Activated naive CD4-positive, alpha-beta T cell treated with anti-CD3 and anti-CD28 coated beads for 36 hours (primary cell): Measurements from ENCODE around the gene ADA. TPM values are rescaled to one million over a fixed set of nuclear protein-coding genes. Genes with fewer than 3 reads are reported as not detected.
A peak's percentile ranks its signal among the peaks of the same experiment; 100 is the strongest.

Experiments
- CTCF ChIA-PET: fragments of 350-600 bp; sonication (Branson Sonifier 250); formaldehyde crosslinking; loops from one replicate; lab custom pipeline; 2021; ENCODE audit warnings: antibody characterized with exemption; lab: Charles Lee
- DNase-seq: peaks from one replicate; pipeline ENCODE4 v3.0.0-alpha.2; 2020
- H3K27ac Mint-ChIP-seq: one replicate; pipeline ENCODE4 v1.8.0; 2021; ENCODE audit warnings: mild to moderate bottlenecking, mixed read lengths
- H3K27me3 Mint-ChIP-seq: one replicate; pipeline ENCODE4 v1.8.0; 2021; ENCODE audit warnings: low read depth, mixed read lengths
- H3K36me3 Mint-ChIP-seq: one replicate; pipeline ENCODE4 v1.8.0; 2021; ENCODE audit warnings: low read depth, mixed read lengths
- H3K4me1 Mint-ChIP-seq: one replicate; pipeline ENCODE4 v1.8.0; 2021; ENCODE audit warnings: low read depth, mixed read lengths
- H3K4me3 Mint-ChIP-seq: one replicate; pipeline ENCODE4 v1.8.0; 2021; ENCODE audit warnings: mild to moderate bottlenecking, moderate library complexity, mixed read lengths
- H3K9me3 Mint-ChIP-seq: one replicate; pipeline ENCODE4 v1.8.0; 2021; ENCODE audit warnings: mixed read lengths
- intact Hi-C: fragments of 100-400 bp; cut with micrococcal nuclease; formaldehyde crosslinking; loops from one replicate; pipeline ENCODE4 v1.15.1; 2023
- total RNA-seq, 2 experiments: library from RNA; stranded (reverse); gene quantifications; one replicate each; pipeline ENCODE4 v1.2.3, GENCODE V29; 2021

ADA gene
- total RNA-seq, 2 experiments from 2014 or later: 54.6 to 54.9 TPM

GRCh38 chr20:44618318-44618731, 33.2 kb downstream of the ADA start:
- peaks cover 1% of the 10 kb centered on the region for H3K9me3 Mint-ChIP-seq
- peaks cover 38% of the 10 kb centered on the region for H3K4me1 Mint-ChIP-seq
- peaks cover 44% of the 10 kb centered on the region for H3K36me3 Mint-ChIP-seq
- H3K27ac Mint-ChIP-seq: no peak overlapping the region
- peak; percentile 67 for DNase-seq
- no peaks in the 10 kb centered on the region for H3K27me3 Mint-ChIP-seq
- CTCF ChIA-PET: interaction anchor here (0.7 to 2.1 kb wide), 5 partner anchors 8 to 115 kb away, joined by 3 to 8 read pairs (median 3); no protein-coding TSS in a partner anchor
- H3K4me3 Mint-ChIP-seq: no peak overlapping the region
- intact Hi-C loops: loop anchor here (10.0 kb wide), 1 partner anchor 304 kb away; the partner anchor contains the start of gene FITM2

GRCh38 chr20:44616604-44616964, 34.9 kb downstream of the ADA start:
- Mint-ChIP-seq H3K27ac (no peak overlapping the region), H3K4me3 (no peak overlapping the region), H3K27me3 (no peaks in the 10 kb centered on the region), H3K9me3 (no peaks in the 10 kb centered on the region), H3K4me1 (peaks cover 38% of the 10 kb centered on the region), H3K36me3 (peaks cover 28% of the 10 kb centered on the region)
- CTCF ChIA-PET: interaction anchor here (1.0 to 1.9 kb wide), 4 partner anchors 13 to 69 kb away, joined by 3 to 4 read pairs (median 4); no protein-coding TSS in a partner anchor
- no peak for DNase-seq
- intact Hi-C loops: loop anchor here (10.0 kb wide), 1 partner anchor 302 kb away; the partner anchor contains the start of gene FITM2

- Mint-ChIP-seq H3K4me3 (no peak overlapping the region), H3K27me3 (no peaks in the 10 kb centered on the region), H3K4me1 (peaks cover 40% of the 10 kb centered on the region), H3K36me3 (peaks cover 23% of the 10 kb centered on the region), H3K9me3 (no peaks in the 10 kb centered on the region), H3K27ac (peak overlapping the region; percentile 6)
- CTCF ChIA-PET: interaction anchor here (1.0 to 1.9 kb wide), 3 partner anchors 15 to 70 kb away, joined by 3 to 4 read pairs (median 4); no protein-coding TSS in a partner anchor
- intact Hi-C loops: loop anchor here (10.0 kb wide), 1 partner anchor 301 kb away; the partner anchor contains the start of gene FITM2
- DNase-seq: no peak
Measured at GRCh38 chr20:44615876-44616603, 35.5 kb downstream of the ADA start.

DNA sequence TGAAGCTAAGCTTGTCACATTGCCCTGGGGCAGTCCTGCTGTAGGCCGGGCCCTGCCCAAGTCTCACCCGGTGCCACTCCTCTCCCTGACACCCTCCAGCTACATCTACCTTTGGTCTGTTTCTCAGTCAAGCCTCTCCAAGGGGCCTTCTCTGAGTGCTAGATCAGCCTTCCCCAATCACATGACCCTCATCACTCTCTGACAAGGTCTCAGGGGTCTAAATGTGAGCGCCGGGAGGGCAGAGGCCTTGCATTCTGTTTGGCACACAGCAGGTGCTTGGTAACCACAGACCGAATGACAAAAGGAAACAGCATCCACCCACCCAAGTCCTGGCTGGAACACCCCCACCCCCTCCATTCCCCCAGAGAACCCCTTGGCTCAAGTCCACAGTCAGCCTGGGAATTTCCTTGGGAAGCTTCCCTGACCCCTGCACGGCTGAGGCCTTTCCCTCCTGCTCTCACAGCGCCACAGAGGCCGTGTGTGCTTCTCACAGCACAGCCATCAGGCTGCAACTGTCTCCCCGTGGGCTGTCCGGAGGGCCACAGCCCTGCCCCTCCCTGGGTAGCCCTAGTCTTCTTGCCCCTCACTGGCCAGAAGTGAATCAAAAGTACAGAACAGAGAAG, 36.2 kb downstream of the ADA start:
- Mint-ChIP-seq H3K9me3 (no peaks in the 10 kb centered on the region), H3K27ac (no peak overlapping the region), H3K4me1 (peaks cover 47% of the 10 kb centered on the region), H3K36me3 (peaks cover 17% of the 10 kb centered on the region), H3K4me3 (no peak overlapping the region), H3K27me3 (no peaks in the 10 kb centered on the region)
- peak; percentile 25 for DNase-seq
- CTCF ChIA-PET: interaction anchor here (0.6 kb wide), 1 partner anchor 230 kb away, joined by 4 read pairs; no protein-coding TSS in a partner anchor
- intact Hi-C loops: loop anchor here (10.0 kb wide), 1 partner anchor 300 kb away; the partner anchor contains the start of gene FITM2

GRCh38 chr20:44614525-44614924, 37.0 kb downstream of the ADA start:
- Mint-ChIP-seq H3K27ac (no peak overlapping the region), H3K36me3 (peaks cover 9% of the 10 kb centered on the region), H3K4me3 (no peak overlapping the region), H3K27me3 (no peaks in the 10 kb centered on the region), H3K9me3 (no peaks in the 10 kb centered on the region), H3K4me1 (peaks cover 53% of the 10 kb centered on the region)
- DNase-seq: no peak
- intact Hi-C loops: loop anchor here (10.0 kb wide), 1 partner anchor 300 kb away; the partner anchor contains the start of gene FITM2
- CTCF ChIA-PET: interaction anchor here (0.6 to 1.6 kb wide), 2 partner anchors 231 to 398 kb away, joined by 4 to 5 read pairs; no protein-coding TSS in a partner anchor

DNA sequence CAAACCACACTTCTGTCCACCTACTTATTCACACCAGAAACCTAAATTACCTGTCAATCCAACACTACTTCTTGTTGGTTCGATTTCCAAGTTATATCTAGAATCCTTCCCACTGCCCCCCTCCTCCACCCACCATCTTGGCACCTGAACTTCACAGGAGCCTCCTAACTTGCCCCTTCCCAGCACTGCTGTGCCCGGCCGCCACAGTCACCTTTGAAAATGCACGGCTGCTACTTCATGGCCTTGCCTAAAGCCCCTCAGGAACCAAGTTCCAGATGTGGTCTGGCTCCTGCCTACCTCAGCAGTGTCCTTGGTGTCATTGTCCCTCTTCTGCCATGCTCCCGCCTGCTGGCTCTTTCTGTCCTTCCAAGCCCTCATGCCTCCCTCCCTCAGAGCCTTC, 37.9 kb downstream of the ADA start:
- H3K9me3 Mint-ChIP-seq: no peaks in the 10 kb centered on the region
- peaks cover 50% of the 10 kb centered on the region for H3K4me1 Mint-ChIP-seq
- no peak overlapping the region for H3K27ac Mint-ChIP-seq
- DNase-seq: no peak
- H3K4me3 Mint-ChIP-seq: no peak overlapping the region
- intact Hi-C loops: loop anchor here (10.0 kb wide), 1 partner anchor 299 kb away; the partner anchor contains the start of gene FITM2
- CTCF ChIA-PET: interaction anchor here (0.7 to 1.6 kb wide), 2 partner anchors 222 to 397 kb away, joined by 3 to 5 read pairs; no protein-coding TSS in a partner anchor
- H3K27me3 Mint-ChIP-seq: no peaks in the 10 kb centered on the region
- H3K36me3 Mint-ChIP-seq: peaks cover 6% of the 10 kb centered on the region

DNA sequence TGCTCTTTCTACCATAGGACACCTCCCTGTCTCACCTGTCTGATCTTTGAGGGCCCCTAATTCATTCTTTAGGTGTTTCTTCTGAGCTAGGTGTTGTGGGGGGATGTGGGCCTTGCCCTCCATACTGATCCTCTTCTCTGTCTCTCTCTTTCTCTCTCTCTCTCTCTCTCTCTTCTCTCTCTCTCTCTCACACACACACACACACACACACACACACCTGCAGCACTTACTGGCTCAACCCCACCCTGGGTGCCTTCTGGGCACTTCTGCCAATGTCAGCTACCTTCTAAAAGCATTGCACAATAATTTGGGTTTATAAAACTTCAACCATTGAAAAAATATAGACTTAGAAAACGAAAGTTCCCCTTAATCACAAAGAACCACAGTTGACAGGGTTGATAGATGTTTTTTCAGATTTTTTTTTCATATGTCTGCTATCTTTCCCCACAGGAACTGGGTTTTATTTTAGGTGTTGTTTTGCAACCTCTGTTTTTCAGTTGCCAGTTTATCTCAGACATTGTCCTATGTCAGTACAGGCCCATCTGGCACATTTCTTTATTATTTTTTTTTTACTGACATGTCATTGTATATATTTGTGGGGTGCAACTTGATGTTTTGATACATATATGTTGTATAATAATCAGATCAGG, 41.1 kb downstream of the ADA start:
- peaks cover 6% of the 10 kb centered on the region for H3K36me3 Mint-ChIP-seq
- H3K9me3 Mint-ChIP-seq: no peaks in the 10 kb centered on the region
- intact Hi-C loops: loop anchor here (1.0 to 10.0 kb wide), 8 partner anchors 34 to 395 kb away; partner anchors contain the start of genes FITM2 and TTPAL
- H3K27me3 Mint-ChIP-seq: no peaks in the 10 kb centered on the region
- peak overlapping the region; percentile 82 for H3K27ac Mint-ChIP-seq
- peaks cover 27% of the 10 kb centered on the region for H3K4me1 Mint-ChIP-seq
- DNase-seq: no peak
- CTCF ChIA-PET: interaction anchor here (0.6 to 3.8 kb wide), 41 partner anchors 8 to 465 kb away, joined by 3 to 31 read pairs (median 5); partner anchors contain the start of genes FITM2 and TTPAL
- no peak overlapping the region for H3K4me3 Mint-ChIP-seq

DNA sequence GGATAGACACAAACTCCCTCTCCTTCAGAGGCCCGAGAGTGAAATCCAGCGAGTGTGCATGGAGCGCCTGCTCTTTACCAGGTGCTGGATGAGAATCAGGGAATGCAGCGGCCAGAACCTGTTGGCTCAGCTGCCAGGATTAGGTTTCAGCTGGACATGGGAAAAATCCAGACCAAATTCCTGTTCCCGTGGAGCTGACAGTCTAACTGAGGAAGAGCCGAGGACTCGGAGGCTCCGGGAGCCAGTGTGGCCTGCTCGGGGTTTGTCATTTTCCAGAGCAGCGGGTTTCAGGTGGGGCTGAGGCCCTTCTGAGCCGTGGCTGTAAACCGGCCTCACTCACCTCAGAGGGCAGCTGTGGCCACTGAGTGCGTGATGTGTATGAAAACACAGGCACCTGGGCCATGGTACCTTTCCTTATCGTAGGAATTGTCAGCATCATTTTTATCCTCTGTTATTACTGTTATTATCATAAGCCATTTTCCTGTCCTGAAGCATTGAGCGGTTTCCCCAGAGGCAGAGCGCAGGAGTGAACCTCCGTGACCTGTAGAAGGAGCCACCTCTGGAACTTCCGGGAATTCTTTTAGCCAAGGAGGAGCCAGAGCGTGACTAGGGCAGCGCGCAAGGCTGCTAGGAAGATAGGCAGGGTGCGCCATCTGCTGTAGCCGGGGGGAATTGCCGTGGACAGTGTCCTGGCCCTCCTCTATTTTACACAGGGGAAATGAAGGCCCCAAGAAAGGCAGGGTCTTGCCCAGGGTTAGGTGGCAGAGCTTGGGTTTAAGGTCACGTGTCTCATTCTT, 41.8 kb downstream of the ADA start:
- peak overlapping the region; percentile 82 for H3K27ac Mint-ChIP-seq
- CTCF ChIA-PET: interaction anchor here (0.6 to 3.8 kb wide), 47 partner anchors 7 to 466 kb away, joined by 3 to 31 read pairs (median 4); partner anchors contain the start of genes FITM2 and TTPAL
- H3K9me3 Mint-ChIP-seq: no peaks in the 10 kb centered on the region
- peaks cover 6% of the 10 kb centered on the region for H3K36me3 Mint-ChIP-seq
- H3K27me3 Mint-ChIP-seq: no peaks in the 10 kb centered on the region
- peaks cover 19% of the 10 kb centered on the region for H3K4me1 Mint-ChIP-seq
- H3K4me3 Mint-ChIP-seq: peak overlapping the region; percentile 58
- intact Hi-C loops: loop anchor here (1.0 to 10.0 kb wide), 8 partner anchors 33 to 394 kb away; partner anchors contain the start of genes FITM2 and TTPAL
- peak; percentile 91 for DNase-seq

- no peak overlapping the region for H3K27ac Mint-ChIP-seq
- H3K4me3 Mint-ChIP-seq: no peak overlapping the region
- H3K36me3 Mint-ChIP-seq: peaks cover 2% of the 10 kb centered on the region
- CTCF ChIA-PET: interaction anchor here (0.7 to 3.8 kb wide), 25 partner anchors 8 to 397 kb away, joined by 3 to 31 read pairs (median 5); partner anchors contain the start of gene TTPAL
- H3K9me3 Mint-ChIP-seq: no peaks in the 10 kb centered on the region
- H3K4me1 Mint-ChIP-seq: peaks cover 15% of the 10 kb centered on the region
- no peaks in the 10 kb centered on the region for H3K27me3 Mint-ChIP-seq
- no peak for DNase-seq
- intact Hi-C loops: no loop called here
Measured at GRCh38 chr20:44609006-44609515, 42.4 kb downstream of the ADA start.

GRCh38 chr20:44606725-44607441, 44.6 kb downstream of the ADA start:
- Mint-ChIP-seq H3K36me3 (no peaks in the 10 kb centered on the region), H3K4me3 (no peak overlapping the region), H3K27me3 (no peaks in the 10 kb centered on the region), H3K4me1 (peaks cover 18% of the 10 kb centered on the region), H3K27ac (no peak overlapping the region), H3K9me3 (no peaks in the 10 kb centered on the region)
- no peak for DNase-seq
- intact Hi-C loops: no loop called here
- CTCF ChIA-PET: interaction anchor here (0.7 to 2.0 kb wide), 2 partner anchors 86 to 217 kb away, joined by 3 to 4 read pairs; no protein-coding TSS in a partner anchor
